Astrocyte of the cerebellum (primary cell): ENCODE data around the gene ALCAM.

ENCODE experiments used
- DNase-seq: peaks from one replicate; pipeline ENCODE4 v3.0.0-alpha.2; 2011; ENCODE audit warnings: low read depth
- H3K4me3 ChIP-seq: 2 replicates; pipeline ENCODE4 v1.5.1; 2011; ENCODE audit warnings: mild to moderate bottlenecking, low read depth, low read length, moderate library complexity
- in situ Hi-C: cut with HindIII; loops from 2 replicates; pipeline ENCODE4 v1.10.0; 2017; ENCODE audit warnings: low sequenced_read_pairs
- TF ChIP-seq, protein P1 (sequence below): IDR thresholded peaks from 2 replicates; pipeline ENCODE4 v1.5.1; 2012; ENCODE audit warnings: low read length, low read depth, moderate library complexity, mild to moderate bottlenecking; ENCODE audit errors: missing control alignments

ALCAM gene

DNA sequence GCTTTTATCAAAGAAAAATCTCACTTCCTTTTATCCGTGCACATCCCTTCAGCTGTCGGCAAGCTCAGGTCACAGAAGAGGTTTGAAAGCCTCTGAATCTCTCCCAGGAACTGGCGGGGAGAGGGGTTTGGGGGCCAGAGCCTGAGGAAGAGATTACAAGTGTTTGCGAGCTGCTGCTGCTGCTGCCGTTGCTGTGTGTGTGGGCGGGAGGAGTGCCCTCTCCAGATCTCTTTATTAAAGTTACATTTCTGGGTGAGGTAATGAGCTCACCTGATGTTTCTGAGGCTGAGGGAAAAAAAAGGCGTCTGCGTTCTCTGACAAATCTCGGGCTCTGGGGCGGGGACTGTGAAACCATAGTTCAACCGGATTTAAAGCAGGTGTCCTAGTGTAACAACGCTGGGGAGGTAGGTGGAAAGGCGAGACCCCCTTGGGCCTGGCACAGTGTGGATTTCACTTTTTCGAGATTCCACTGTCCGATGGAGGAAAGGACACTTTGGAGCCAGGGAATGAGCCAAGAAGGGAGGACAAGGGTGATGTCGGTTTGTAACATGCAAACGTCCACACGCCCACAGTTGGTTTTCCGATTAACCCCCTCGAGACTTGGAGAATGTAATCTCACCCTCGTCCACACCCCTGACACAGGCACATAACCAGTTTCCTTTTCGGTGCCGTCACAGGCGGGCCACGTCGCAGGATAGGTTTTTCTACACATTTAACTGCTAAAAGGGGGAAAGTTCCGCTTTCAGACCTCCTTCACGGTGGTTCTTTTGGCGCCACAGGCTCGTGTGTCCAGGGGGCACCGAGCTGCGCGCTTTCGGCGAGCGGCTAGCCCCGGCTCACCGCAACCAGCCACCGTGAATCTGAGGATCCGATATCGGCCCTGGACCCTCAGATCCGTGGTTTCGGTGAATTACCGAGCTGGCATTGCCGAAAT is 2.1 kb downstream of the ALCAM start:
- TF ChIP-seq, protein P1, sequence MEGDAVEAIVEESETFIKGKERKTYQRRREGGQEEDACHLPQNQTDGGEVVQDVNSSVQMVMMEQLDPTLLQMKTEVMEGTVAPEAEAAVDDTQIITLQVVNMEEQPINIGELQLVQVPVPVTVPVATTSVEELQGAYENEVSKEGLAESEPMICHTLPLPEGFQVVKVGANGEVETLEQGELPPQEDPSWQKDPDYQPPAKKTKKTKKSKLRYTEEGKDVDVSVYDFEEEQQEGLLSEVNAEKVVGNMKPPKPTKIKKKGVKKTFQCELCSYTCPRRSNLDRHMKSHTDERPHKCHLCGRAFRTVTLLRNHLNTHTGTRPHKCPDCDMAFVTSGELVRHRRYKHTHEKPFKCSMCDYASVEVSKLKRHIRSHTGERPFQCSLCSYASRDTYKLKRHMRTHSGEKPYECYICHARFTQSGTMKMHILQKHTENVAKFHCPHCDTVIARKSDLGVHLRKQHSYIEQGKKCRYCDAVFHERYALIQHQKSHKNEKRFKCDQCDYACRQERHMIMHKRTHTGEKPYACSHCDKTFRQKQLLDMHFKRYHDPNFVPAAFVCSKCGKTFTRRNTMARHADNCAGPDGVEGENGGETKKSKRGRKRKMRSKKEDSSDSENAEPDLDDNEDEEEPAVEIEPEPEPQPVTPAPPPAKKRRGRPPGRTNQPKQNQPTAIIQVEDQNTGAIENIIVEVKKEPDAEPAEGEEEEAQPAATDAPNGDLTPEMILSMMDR = no peak
- in situ Hi-C loops = loop anchor here (25.0 kb wide), 1 partner anchor 732 kb away; no protein-coding TSS in a partner anchor
- H3K4me3 ChIP-seq = peak overlapping the region; percentile 90
- no peak for DNase-seq

DNA sequence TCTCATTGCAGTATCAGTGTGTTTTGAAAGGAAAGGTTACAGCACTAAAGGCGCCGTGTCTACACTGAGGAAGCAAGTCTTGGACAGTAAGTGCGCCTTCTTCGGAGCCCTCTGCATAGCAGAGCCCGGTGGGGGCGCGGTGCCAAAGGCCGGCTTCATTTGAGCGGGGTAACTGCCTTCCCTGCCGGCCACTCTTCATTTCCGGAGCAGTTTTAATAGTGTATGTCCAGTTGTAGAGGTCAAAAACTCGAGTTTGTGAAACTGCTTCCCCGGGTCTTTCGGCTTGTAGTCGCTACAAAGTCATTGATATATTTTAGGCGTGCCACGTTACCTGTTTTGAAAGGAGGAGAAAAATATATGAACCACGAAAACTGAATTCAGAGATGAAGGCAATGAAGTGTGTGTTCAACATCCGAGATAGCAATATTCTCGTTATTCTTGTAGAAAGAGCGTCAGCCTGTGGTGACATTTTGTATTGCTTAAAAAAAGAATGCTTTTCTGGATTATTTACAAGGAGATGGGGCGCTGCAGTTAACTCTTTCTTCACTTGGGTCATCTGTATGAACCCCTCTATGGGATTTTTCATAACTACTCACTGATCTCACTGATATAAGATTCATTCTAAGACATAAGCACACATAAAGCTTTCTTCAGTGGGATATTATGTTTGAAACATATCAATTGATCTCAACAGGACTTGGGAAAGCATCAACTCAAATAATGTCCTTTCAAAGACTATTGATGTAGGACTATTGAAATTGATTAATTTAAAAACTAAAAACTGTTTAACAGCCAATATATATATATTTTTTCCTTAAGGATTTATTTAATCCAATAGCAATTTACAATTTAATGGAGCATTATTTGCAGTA is 3.0 kb downstream of the ALCAM start:
- in situ Hi-C loops = loop anchor here (25.0 kb wide), 1 partner anchor 732 kb away; no protein-coding TSS in a partner anchor
- no peak for DNase-seq

DNA sequence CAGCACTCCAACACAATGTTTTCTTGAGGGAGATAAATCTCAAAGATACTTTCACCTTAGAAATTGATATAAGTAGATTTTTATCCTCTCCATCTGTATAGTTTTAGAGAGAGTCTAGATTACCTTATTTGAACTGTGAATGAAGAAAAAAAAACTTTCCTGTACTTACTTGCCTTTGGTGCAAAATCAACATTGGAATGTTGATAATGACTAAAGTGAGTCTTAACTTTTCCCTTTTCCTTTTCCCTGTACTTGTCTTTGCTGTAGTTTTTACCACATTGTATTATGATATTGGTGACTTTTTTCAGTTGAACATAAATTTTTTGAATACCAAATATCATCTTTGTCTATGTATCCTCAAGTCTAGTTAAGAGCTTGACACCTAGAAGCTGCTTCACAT is 6.7 kb downstream of the ALCAM start:
- no peak overlapping the region for H3K4me3 ChIP-seq
- TF ChIP-seq, protein P1 = no peak
- in situ Hi-C loops = loop anchor here (25.0 kb wide), 1 partner anchor 736 kb away; no protein-coding TSS in a partner anchor
- DNase-seq = no peak

More for the DNA sequence above, 3.0 kb downstream of the ALCAM start:
- peak overlapping the region; percentile 90 for H3K4me3 ChIP-seq
- TF ChIP-seq, protein P1 = peak; percentile 65

DNA sequence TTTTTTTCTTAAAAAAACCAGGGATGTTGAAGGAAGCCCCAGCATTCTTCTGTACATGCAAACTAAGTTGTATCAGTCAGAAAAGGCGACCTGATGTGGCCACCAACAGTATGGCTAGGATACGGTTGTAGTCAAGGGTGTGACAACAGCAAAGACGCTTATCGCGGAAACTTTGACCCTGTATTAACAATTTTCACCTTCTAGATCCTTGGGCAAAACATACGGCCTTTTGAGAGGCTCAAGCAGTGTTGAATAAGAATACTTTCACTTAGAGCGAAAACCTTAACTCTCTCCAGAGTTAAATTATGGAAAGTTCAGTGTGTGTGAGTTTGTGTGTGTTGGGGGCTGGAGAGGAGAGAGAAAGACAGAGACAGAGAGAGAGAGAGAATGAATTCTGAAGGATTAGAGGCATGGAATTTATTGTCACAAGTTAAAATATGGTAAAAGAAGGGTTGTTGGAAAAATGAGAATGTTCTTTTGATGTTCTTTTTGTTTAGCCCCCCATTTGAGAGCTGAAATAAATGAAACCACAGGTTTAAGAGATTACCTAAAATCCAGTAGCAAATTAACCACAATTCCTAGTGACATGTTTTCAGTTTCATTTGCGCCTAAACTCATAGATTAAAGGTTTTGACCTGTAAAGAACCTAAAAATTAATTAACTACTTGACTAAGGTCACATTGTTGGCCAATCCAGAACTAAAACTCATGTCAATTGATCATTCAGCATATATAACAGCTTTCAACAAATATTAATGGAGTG is 9.2 kb downstream of the ALCAM start:
- DNase-seq = no peak
- no peak overlapping the region for H3K4me3 ChIP-seq
- in situ Hi-C loops = no loop called here
- TF ChIP-seq, protein P1 = no peak

DNA sequence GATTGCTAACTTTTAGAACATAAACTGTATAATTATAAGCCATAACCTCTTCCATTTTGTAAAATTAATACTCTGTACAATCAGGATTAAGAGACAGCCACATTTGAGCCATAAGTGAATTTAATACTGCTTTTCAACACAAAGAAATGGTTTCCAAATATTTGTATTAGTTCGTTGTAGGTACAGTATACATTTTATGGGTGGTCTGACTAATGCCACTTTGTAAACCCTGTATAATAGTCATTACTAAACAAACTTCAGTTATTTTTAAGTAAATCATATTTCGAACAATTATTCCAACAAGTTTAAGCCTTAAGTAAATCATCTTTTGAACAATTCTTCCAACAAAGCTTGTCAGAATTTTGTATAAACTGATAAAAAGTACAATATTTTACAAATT is 11.0 kb downstream of the ALCAM start:
- in situ Hi-C loops = no loop called here
- no peak for DNase-seq
- TF ChIP-seq, protein P1 = no peak
- H3K4me3 ChIP-seq = no peak overlapping the region

DNA sequence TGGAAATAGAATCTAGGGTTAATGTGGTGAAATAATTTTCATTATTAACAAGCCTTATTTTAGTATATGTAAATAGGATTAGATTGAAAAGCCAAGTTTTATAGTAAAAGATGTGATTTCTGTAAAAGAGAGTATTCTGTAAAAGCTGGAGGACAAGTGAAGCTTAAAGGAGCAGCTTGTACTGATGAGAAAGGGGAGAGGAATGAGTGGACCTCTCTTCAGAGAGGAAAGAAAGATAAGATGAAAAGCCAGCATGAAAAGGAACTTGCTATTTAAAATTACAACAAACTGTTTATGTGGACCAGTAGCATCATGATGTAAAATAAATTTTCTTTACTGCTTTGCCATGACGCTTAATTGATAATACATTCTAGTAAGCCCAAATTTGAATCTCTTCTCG is 18.5 kb downstream of the ALCAM start:
- DNase-seq = no peak
- in situ Hi-C loops = no loop called here
- TF ChIP-seq, protein P1 = no peak
- no peak overlapping the region for H3K4me3 ChIP-seq
